ENCODE data around the gene NCOA1.
"Not testable (repeated sequence)": the region's sequence is repeated elsewhere in the genome, so short reads cannot be mapped to it uniquely, and the experiment has no call there.

NCOA1 gene

GRCh38 chr2:24477229-24477628 lies 13.8 kb upstream of the NCOA1 start:
- DNase-seq, result no peak

GRCh38 chr2:24478243-24478642 lies 12.8 kb upstream of the NCOA1 start:
- DNase-seq, result no peak

GRCh38 chr2:24480245-24480644 lies 10.8 kb upstream of the NCOA1 start:
- DNase-seq, result no peak

GRCh38 chr2:24482251-24482971 lies 8.6 kb upstream of the NCOA1 start:
- no peak for DNase-seq

- DNase-seq, result no peak
These were observed 8.1 kb upstream of the NCOA1 start for GRCh38 chr2:24482972-24483300.

- not testable (repeated sequence) for DNase-seq
These were observed 6.4 kb upstream of the NCOA1 start for GRCh38 chr2:24484677-24485076.

- no peak for DNase-seq
These were observed 5.9 kb upstream of the NCOA1 start for GRCh38 chr2:24485197-24485596.

GRCh38 chr2:24486636-24487205 lies 4.3 kb upstream of the NCOA1 start:
- DNase-seq, result no peak

GRCh38 chr2:24489465-24490180 lies 1.4 kb upstream of the NCOA1 start:
- DNase-seq, result no peak

- DNase-seq, result no peak
These were observed 819 bp upstream of the NCOA1 start for GRCh38 chr2:24490181-24490689.

- peak; percentile 24 to 58 (median 30) for DNase-seq
These were observed 727 bp downstream of the NCOA1 start for GRCh38 chr2:24491542-24492420.

GRCh38 chr2:24492421-24493279 lies 1.6 kb downstream of the NCOA1 start:
- DNase-seq, result no peak

- DNase-seq, result no peak
These were observed 2.7 kb downstream of the NCOA1 start for GRCh38 chr2:24493713-24494112.

GRCh38 chr2:24494410-24494809 lies 3.4 kb downstream of the NCOA1 start:
- no peak for DNase-seq

- DNase-seq, result no peak
These were observed 4.4 kb downstream of the NCOA1 start for GRCh38 chr2:24495451-24495850.

GRCh38 chr2:24496959-24497358 lies 5.9 kb downstream of the NCOA1 start:
- DNase-seq, result no peak

- no peak for DNase-seq
These were observed 6.6 kb downstream of the NCOA1 start for GRCh38 chr2:24497685-24498084.

GRCh38 chr2:24498121-24498520 lies 7.1 kb downstream of the NCOA1 start:
- no peak for DNase-seq

GRCh38 chr2:24501813-24502212 lies 10.8 kb downstream of the NCOA1 start:
- no peak for DNase-seq

- DNase-seq, result no peak
These were observed 14.7 kb downstream of the NCOA1 start for GRCh38 chr2:24505534-24506275.

- no peak for DNase-seq
These were observed 16.5 kb downstream of the NCOA1 start for GRCh38 chr2:24507549-24507948.

All from activated naive CD4-positive, alpha-beta T cell (primary cell).